A673 (cell line): ENCODE measurements around the gene MDFI. TPM values are rescaled to one million over a fixed set of nuclear protein-coding genes. Genes with fewer than 3 reads are reported as not detected.

Source experiments
- BruUV-seq: library from RNA; stranded (reverse); fragments of 400-500 nt; replicated peaks from 2 replicates; lab custom pipeline; 2021; lab: Mats Ljungman, UMichigan
- CTCF ChIA-PET: fragments of 300-600 bp; sonication (Branson Sonifier 250); formaldehyde crosslinking; loops from one replicate; lab custom pipeline; 2022; ENCODE audit warnings: antibody characterized with exemption; lab: Charles Lee
- POLR2A ChIA-PET: fragments of 300-600 bp; sonication (Branson Sonifier 250); formaldehyde crosslinking; loops from one replicate; lab custom pipeline; 2022; ENCODE audit warnings: antibody characterized with exemption; ENCODE audit not compliant: low non-redundant PET; lab: Charles Lee
- DNase-seq: peaks from one replicate; pipeline ENCODE4 v3.0.0-alpha.2; 2015; ENCODE audit warnings: low spot score
- H3K27ac ChIP-seq: fragments of 200-600 bp; sonication (generic); 2 replicates; pipeline ENCODE4 v1.5.1; 2016; ENCODE audit warnings: mixed run types, low read depth, mild to moderate bottlenecking, mixed read lengths, antibody characterized with exemption, low read length; ENCODE audit not compliant: poor library complexity, severe bottlenecking
- H3K27me3 ChIP-seq: fragments of 200-600 bp; sonication (generic); replicated peaks from 2 replicates; pipeline ENCODE4 v1.6.1; 2017; ENCODE audit warnings: mixed run types, low read depth, mild to moderate bottlenecking, mixed read lengths, antibody characterized with exemption, low read length; ENCODE audit not compliant: insufficient read depth, poor library complexity
- H3K36me3 ChIP-seq: fragments of 200-600 bp; sonication (generic); 2 replicates; pipeline ENCODE4 v1.6.1; 2016; ENCODE audit warnings: mixed run types, mild to moderate bottlenecking, mixed read lengths, antibody characterized with exemption, low read length; ENCODE audit not compliant: insufficient read depth, poor library complexity, severe bottlenecking
- H3K4me1 ChIP-seq: fragments of 200-600 bp; sonication (generic); 2 replicates; pipeline ENCODE4 v1.6.1; 2017; ENCODE audit warnings: mixed run types, mild to moderate bottlenecking, mixed read lengths, antibody characterized with exemption, low read length; ENCODE audit not compliant: insufficient read depth, poor library complexity, severe bottlenecking
- H3K4me3 ChIP-seq: fragments of 200-600 bp; sonication (generic); 2 replicates; pipeline ENCODE4 v1.5.1; 2016; ENCODE audit warnings: low read depth, mixed run types, mild to moderate bottlenecking, mixed read lengths, low read length; ENCODE audit not compliant: poor library complexity, severe bottlenecking
- H3K9me3 ChIP-seq: fragments of 200-600 bp; sonication (generic); 2 replicates; pipeline ENCODE4 v1.6.1; 2016; ENCODE audit warnings: mixed run types, low read depth, mild to moderate bottlenecking, mixed read lengths, antibody characterized with exemption, low read length; ENCODE audit not compliant: poor library complexity, severe bottlenecking
- CTCF ChIP-seq: fragments of 300-800, 200-600 bp; sonication (generic); conservative IDR thresholded peaks from 2 replicates; pipeline ENCODE4 v1.5.1; 2017; ENCODE audit warnings: low read depth, mild to moderate bottlenecking, antibody characterized with exemption, low read length, moderate library complexity, mixed read lengths
- EZH2 ChIP-seq: fragments of 200-600 bp; sonication (generic); IDR thresholded peaks from 2 replicates; pipeline ENCODE4 v1.6.1; 2017; ENCODE audit warnings: borderline replicate concordance, low read depth, mild to moderate bottlenecking, mixed read lengths, antibody characterized with exemption, low read length; ENCODE audit not compliant: poor library complexity, severe bottlenecking
- intact Hi-C: fragments of 100-400 bp; cut with micrococcal nuclease; formaldehyde crosslinking; loops from one replicate; pipeline ENCODE4 v1.10.0; 2022; ENCODE audit not compliant: unreplicated experiment
- total RNA-seq: library from RNA; stranded (reverse); gene quantifications from 2 replicates; pipeline ENCODE4 v1.2.3, GENCODE V29; 2021

Gene MDFI
- total RNA-seq, 1 experiment from 2014 or later = 342 TPM

DNA sequence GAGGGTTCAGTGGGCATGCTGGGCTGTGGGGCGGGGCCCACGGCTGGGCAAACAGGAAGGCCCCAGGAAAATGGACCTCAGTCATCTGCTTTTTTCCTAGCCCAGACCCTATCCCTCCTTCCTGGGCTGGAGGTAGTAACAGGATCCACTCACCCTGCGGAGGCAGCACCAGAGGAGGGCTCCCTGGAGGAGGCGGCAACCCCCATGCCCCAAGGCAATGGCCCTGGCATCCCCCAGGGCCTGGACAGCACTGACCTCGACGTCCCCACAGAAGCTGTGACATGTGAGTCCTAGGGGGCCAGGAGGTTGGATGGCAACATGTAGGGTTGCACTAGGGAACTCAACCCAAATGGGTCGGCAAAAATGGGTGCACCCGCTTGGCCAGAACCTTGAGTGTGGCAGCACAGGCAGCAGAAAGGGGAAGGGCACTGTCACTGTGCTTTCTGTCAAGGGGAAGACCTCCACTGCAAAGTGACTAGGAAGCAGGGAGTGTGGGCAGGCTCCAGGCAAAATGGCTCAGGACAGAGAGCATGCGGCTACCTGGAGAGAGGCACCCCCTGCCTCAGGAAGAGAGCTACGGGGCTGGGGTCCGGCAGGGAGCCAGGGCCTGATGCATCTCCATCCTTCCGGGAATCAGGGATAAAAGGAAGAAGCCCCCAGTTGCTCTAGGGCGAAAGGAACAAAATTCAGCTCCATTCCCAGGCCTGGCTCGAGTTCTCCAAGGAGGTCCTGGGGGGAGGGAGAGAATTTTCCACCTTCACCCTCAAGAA lies 7.9 kb downstream of the MDFI start:
- peak overlapping the region; percentile 92 for H3K27ac ChIP-seq
- peaks cover 80% of the 10 kb centered on the region for H3K4me1 ChIP-seq
- H3K9me3 ChIP-seq = no peaks in the 10 kb centered on the region
- intact Hi-C loops = no loop called here
- no peaks in the 10 kb centered on the region for H3K27me3 ChIP-seq
- no peak for DNase-seq
- CTCF ChIA-PET = no interaction called here
- TF ChIP-seq CTCF = no peak
- no peak for TF ChIP-seq EZH2
- BruUV-seq = no TSS peak
- POLR2A ChIA-PET = no interaction called here
- peaks cover 81% of the 10 kb centered on the region for H3K36me3 ChIP-seq
- no peak overlapping the region for H3K4me3 ChIP-seq

DNA sequence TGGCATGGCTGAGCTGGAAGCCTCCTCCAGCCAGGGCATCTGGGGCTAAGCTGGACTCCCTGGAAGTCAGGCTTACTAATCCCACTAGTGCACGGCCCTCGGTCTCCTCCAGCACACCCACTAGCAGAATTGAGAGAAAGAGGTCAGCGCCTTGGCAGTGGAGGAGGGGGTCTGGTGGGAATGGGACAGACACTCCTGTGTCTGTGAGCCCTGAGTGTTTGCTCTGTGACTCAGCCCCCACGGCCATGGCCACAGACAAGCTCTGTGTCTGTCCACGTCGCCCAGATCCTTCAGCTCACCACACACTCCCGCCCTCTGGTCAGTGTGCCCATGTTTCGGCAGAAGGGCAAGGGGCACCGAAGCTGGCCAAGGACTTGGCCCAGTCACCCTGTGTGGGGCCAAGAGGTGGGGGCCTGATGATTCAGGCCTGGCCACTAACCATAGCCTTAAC lies 8.8 kb downstream of the MDFI start:
- no TSS peak for BruUV-seq
- H3K9me3 ChIP-seq = no peaks in the 10 kb centered on the region
- H3K27ac ChIP-seq = peak overlapping the region; percentile 92
- POLR2A ChIA-PET = no interaction called here
- CTCF ChIA-PET = interaction anchor here (0.7 kb wide), 1 partner anchor 18 kb away, joined by 7 read pairs; no protein-coding TSS in a partner anchor
- peaks cover 71% of the 10 kb centered on the region for H3K4me1 ChIP-seq
- no peak overlapping the region for H3K4me3 ChIP-seq
- intact Hi-C loops = no loop called here
- TF ChIP-seq EZH2 = no peak
- TF ChIP-seq CTCF = no peak
- H3K27me3 ChIP-seq = no peaks in the 10 kb centered on the region
- peaks cover 82% of the 10 kb centered on the region for H3K36me3 ChIP-seq
- no peak for DNase-seq

- no peak for DNase-seq
- ChIA-PET POLR2A (interaction anchor here (0.6 kb wide), 1 partner anchor 45 kb away, joined by 3 read pairs; no protein-coding TSS in a partner anchor), CTCF (interaction anchor here (0.7 kb wide), 1 partner anchor 17 kb away, joined by 7 read pairs; no protein-coding TSS in a partner anchor)
- H3K27ac ChIP-seq = peak overlapping the region; percentile 65
- BruUV-seq = no TSS peak
- no peak overlapping the region for H3K4me3 ChIP-seq
- H3K4me1 ChIP-seq = peaks cover 60% of the 10 kb centered on the region
- H3K9me3 ChIP-seq = no peaks in the 10 kb centered on the region
- intact Hi-C loops = no loop called here
- TF ChIP-seq EZH2 (no peak), CTCF (no peak)
- H3K27me3 ChIP-seq = no peaks in the 10 kb centered on the region
- peaks cover 88% of the 10 kb centered on the region for H3K36me3 ChIP-seq
Observed at GRCh38 chr6:41648070-41648585, 9.9 kb downstream of the MDFI start.
